GM12801 (cell line): ENCODE data around the gene KDM4C.

ENCODE experiments used
- TF ChIP-seq, protein P1 (sequence below): IDR thresholded peaks from one replicate; pipeline ENCODE4 v1.5.1; 2011; ENCODE audit warnings: control low read depth; ENCODE audit not compliant: insufficient read length; ENCODE audit errors: extremely low read depth

The KDM4C gene

DNA sequence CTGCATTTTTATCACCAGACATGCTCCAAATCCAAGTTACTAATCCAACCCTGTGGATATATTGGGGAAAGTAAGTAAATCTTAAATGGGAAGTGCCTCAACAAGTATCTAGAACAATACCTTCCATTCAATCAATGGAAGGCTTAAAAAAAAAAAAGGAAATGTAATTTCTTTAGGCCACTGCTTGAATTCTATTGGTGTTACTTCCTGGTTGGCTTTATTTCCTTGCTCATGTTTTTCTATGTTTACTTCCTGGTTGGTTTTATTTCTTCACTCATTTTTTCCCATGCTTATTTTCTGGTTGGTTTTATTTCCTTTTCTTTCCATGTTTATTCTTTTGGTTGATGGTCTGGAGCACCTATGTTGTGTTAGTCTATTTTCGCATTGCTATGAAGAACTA lies 363.9 kb downstream of the KDM4C start:
- TF ChIP-seq, protein P1, sequence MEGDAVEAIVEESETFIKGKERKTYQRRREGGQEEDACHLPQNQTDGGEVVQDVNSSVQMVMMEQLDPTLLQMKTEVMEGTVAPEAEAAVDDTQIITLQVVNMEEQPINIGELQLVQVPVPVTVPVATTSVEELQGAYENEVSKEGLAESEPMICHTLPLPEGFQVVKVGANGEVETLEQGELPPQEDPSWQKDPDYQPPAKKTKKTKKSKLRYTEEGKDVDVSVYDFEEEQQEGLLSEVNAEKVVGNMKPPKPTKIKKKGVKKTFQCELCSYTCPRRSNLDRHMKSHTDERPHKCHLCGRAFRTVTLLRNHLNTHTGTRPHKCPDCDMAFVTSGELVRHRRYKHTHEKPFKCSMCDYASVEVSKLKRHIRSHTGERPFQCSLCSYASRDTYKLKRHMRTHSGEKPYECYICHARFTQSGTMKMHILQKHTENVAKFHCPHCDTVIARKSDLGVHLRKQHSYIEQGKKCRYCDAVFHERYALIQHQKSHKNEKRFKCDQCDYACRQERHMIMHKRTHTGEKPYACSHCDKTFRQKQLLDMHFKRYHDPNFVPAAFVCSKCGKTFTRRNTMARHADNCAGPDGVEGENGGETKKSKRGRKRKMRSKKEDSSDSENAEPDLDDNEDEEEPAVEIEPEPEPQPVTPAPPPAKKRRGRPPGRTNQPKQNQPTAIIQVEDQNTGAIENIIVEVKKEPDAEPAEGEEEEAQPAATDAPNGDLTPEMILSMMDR: no peak

DNA sequence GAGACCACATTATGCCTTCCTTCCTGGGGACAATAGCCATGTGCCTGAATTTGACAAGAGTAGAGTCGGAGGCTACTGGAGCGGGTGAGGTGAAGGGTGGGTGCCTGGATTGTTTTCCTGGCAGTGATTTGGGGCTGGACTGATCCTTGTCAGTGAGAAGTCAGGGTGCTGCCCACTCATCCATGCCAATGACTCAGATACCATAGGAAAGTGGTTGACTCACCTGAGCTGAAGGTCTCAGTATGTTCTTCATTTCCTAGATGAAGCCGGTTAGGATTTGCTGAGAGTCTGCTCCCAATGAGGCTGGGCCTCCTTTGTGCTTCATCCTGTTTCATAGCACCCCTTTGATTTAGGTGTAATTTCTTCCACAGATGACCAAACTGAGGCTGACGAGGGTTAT lies 366.0 kb downstream of the KDM4C start:
- TF ChIP-seq, protein P1: no peak

DNA sequence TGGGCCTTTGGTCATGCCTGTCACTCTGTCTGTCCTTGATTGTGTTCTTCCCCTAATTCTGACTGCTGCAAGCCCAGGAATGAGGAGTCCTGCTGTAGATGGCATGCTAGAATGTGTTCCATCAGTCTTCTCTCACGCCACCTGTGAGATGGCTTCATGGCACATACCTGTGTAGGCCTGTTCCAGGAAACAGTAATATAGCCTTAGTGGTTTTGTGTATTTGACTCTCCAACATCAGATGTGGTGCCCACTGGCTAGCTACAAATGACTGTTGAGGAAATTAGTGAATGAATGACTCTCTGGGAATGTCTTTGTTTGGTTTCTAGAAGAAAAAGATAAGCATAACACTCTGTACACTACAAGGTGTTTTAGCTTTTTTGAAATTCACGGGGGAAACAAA lies 367.5 kb downstream of the KDM4C start:
- TF ChIP-seq, protein P1: no peak

DNA sequence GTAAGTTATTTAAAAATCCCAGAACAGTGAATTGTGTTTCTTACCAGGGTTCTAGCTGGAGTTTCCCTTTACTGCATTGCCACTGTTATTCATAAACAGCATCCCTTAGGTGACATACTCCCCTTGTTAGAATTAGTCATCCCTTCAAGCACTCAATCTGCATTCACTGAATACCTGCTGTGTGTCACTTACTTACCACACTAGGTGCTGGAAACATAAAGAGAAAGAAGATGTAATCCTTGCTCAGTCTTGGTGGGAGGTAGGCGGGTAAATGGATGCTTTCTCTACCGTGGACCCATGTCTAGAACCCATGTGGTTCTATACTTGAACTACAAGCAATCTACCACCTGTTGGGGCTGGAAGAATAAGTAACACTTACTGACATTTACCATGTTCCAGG lies 371.6 kb downstream of the KDM4C start:
- TF ChIP-seq, protein P1: no peak

DNA sequence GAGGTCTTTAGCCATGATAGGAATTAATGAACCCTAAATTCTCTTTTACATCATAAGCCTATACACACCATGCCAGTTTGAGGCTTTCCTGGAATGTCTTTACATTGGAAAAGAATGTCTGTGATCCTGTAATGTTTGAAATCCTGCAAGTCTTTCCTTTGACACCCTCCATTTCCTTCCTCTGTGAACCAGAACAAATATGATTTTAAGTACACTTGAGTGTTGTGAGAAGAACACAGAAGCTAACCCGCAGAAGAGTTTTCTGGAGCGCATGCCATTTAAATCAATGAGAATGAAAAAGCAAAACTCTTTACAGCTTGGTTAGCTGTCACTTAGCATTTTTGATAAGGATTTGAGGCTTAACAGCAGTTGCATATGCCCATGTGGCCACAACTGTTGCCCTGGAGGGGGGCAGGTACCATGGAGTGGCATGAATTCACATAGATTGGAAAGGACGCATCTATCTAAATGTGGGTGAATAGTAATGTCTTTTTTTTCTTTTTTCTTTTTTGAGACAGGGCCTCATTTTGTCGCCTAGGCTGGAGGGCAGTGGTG lies 372.6 kb downstream of the KDM4C start:
- TF ChIP-seq, protein P1: no peak

DNA sequence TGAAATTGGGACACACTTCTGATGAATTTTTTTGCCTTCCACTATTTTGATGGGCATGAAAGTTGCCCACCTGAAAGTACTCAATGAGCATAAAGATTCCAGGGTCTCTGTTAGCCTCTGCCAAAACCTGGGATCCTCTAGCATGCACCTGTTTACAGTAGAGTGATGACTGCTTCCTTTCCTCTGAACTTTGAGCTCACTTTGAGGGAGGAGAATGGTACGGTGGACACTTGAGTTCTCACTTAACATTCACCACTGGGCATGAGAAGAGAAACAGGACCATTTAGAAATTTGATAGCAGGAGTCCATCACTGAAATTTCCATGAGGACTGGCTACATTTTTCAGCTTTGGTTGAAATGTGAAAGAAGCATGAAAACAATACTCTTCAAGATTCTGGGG lies 374.8 kb downstream of the KDM4C start:
- TF ChIP-seq, protein P1: no peak

DNA sequence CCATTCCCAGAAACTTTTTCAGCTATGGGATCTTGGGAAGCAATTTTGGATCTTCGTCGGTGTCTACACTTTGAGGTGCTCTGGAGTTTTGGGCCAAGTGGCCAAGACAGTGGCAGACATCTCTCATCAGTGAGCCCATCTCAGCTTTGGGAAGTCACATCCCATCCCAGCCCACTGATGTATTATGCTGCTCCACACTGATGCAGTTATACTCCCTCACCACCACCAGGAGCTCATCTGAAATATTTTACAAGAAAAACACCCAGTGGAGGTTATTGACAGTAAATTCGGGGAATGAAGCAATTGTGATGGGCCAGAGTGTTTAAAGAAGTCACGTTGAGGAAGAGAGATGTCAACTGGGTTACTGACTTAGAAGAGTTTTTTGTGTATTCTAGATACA lies 378.0 kb downstream of the KDM4C start:
- TF ChIP-seq, protein P1: no peak
